Heart left ventricle (tissue), 13 donors: ENCODE measurements around the gene NLGN4X.

Experiments
- POLR2A ChIP-seq, 2 donors: fragments of 450-650 bp; IDR thresholded peaks; one replicate each; pipeline ENCODE4 v1.6.1; 2017; ENCODE audit warnings: antibody characterized with exemption in 2 of 2, mild to moderate bottlenecking in 2 of 2, moderate library complexity in 2 of 2
- TF ChIP-seq, protein P1 (sequence below), 12 donors: fragments of 200-600 bp; sonication (generic) in 4 of 12; IDR thresholded peaks; one replicate each; pipeline versions ENCODE4 v1.5.0 to v1.8.0; 2018 to 2022; ENCODE audit warnings: antibody characterized with exemption in 12 of 12, mild to moderate bottlenecking in 5 of 12
- donor health status: ischemic (EF 13 %, LVEDD 7.1; RV severe dilation, severe dysfunction).
- donor health status: DM: no; HTN: yes; CAD: no.
- donor health status: DM: no; HTN: no; CAD: no.
- donor health status: ischemic (EF 25% LVEDD 6.9; RV normal size, moderate dysfunction).
- donor health status: ischemic (EF 25% LVEDD 5.7; RV mildly dilated, moderate dysfunction).
- donor health status: ischemic (EF 35%, LVEDD 5.7; RV mildly dilated, moderate dysfunction).
- donor health status: nonischemic (EF 11% LVEDD 7.7; RV severe dilation, severe dysfunction).
- donor health status: DM: yes; HTN: yes; CAD: no.
- donor health status: PGD.
- donor health status: ischemic (EF 29% LVEDD 5.4; RV normal size, mild dysfunction).
- donor health status: nonischemic (EF 23%, LVEDD 6.1; RV moderate dilation, normal function).

DNA sequence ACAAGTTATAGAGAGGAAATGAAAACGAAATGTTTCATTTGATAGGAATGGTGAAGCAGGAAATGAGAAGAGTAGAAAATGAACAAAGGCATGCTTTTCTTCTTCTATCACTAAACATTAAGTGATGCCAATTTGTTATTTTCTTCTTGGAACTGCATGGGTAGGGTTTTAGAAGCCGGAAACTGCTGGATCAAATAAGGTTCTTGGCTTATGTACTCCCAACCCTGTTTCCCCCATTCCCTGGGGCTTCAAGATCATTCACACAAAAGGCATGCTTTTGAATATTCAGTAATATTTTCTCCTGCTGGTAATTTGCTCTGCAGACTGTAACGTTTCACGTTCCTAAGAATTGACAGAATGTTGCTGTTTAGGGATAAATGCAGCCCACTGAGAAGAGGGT lies 224.1 kb downstream of the NLGN4X start:
- TF ChIP-seq, protein P1, sequence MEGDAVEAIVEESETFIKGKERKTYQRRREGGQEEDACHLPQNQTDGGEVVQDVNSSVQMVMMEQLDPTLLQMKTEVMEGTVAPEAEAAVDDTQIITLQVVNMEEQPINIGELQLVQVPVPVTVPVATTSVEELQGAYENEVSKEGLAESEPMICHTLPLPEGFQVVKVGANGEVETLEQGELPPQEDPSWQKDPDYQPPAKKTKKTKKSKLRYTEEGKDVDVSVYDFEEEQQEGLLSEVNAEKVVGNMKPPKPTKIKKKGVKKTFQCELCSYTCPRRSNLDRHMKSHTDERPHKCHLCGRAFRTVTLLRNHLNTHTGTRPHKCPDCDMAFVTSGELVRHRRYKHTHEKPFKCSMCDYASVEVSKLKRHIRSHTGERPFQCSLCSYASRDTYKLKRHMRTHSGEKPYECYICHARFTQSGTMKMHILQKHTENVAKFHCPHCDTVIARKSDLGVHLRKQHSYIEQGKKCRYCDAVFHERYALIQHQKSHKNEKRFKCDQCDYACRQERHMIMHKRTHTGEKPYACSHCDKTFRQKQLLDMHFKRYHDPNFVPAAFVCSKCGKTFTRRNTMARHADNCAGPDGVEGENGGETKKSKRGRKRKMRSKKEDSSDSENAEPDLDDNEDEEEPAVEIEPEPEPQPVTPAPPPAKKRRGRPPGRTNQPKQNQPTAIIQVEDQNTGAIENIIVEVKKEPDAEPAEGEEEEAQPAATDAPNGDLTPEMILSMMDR (IDR thresholded peaks at IDR 0.05), result no peak
- TF ChIP-seq POLR2A (IDR thresholded peaks at IDR 0.05), result no peak
